ENCODE measurements around the gene SLC28A1. TPM values are rescaled to one million over a fixed set of nuclear protein-coding genes. Genes with fewer than 3 reads are reported as not detected.
"Not testable (repeated sequence)": the region's sequence is repeated elsewhere in the genome, so short reads cannot be mapped to it uniquely, and the experiment has no call there.

SLC28A1 gene
- total and polyA plus RNA-seq, 7 experiments from 2014 or later = not detected

GRCh38 chr15:84919106-84919667 lies 34.7 kb downstream of the SLC28A1 start:
- intact Hi-C loops (cut with micrococcal nuclease) = no loop called here
- H3K9me3 Mint-ChIP-seq = peaks cover 0 to 2% (median 0%) of the 10 kb centered on the region in 11 donors
- H3K4me3 Mint-ChIP-seq = no peak overlapping the region
- H3K27ac Mint-ChIP-seq = no peak overlapping the region
- no peaks in the 10 kb centered on the region for H3K9me3 ChIP-seq (ENCODE audit: control insufficient read depth in 2 of 3, low read length in 3 of 3)
- no peaks in the 10 kb centered on the region for H3K36me3 ChIP-seq (ENCODE audit: control insufficient read depth in 2 of 3, insufficient read depth in 3 of 3, low read length in 3 of 3)
- no peaks in the 10 kb centered on the region for H3K4me1 ChIP-seq (ENCODE audit: control insufficient read depth in 2 of 2, insufficient read depth in 2 of 2, low read length in 2 of 2)
- peaks cover 0 to 2% (median 0%) of the 10 kb centered on the region in 5 donors for H3K36me3 Mint-ChIP-seq
- CTCF ChIA-PET = no interaction called here
- H3K4me1 Mint-ChIP-seq = peaks cover 0 to 14% (median 0%) of the 10 kb centered on the region in 7 donors
- H3K4me3 ChIP-seq (ENCODE audit: low read length) = no peak overlapping the region
- DNase-seq = no peak
- peaks cover 5 to 10% (median 9%) of the 10 kb centered on the region in 5 donors for H3K27me3 Mint-ChIP-seq
- H3K27me3 ChIP-seq (ENCODE audit: control insufficient read depth in 2 of 2, insufficient read depth in 2 of 2, low read length in 2 of 2) = no peaks in the 10 kb centered on the region
- no peak overlapping the region for H3K27ac ChIP-seq (ENCODE audit: low read depth, low read length)
- no peak for ATAC-seq
- POLR2A ChIA-PET = no interaction called here

GRCh38 chr15:84921121-84921520 lies 36.7 kb downstream of the SLC28A1 start:
- intact Hi-C loops (cut with micrococcal nuclease) = no loop called here
- DNase-seq = no peak
- Histone ChIP-seq H3K9me3 (ENCODE audit: control insufficient read depth in 2 of 3, low read length in 3 of 3) (no peaks in the 10 kb centered on the region), H3K36me3 (ENCODE audit: control insufficient read depth in 2 of 3, insufficient read depth in 3 of 3, low read length in 3 of 3) (no peaks in the 10 kb centered on the region), H3K4me1 (ENCODE audit: control insufficient read depth in 2 of 2, insufficient read depth in 2 of 2, low read length in 2 of 2) (no peaks in the 10 kb centered on the region), H3K27me3 (ENCODE audit: control insufficient read depth in 2 of 2, insufficient read depth in 2 of 2, low read length in 2 of 2) (no peaks in the 10 kb centered on the region), H3K27ac (ENCODE audit: low read depth, low read length) (no peak overlapping the region), H3K4me3 (ENCODE audit: low read length) (no peak overlapping the region)
- no peaks in the 10 kb centered on the region for H3K4me1 Mint-ChIP-seq
- H3K36me3 Mint-ChIP-seq = no peaks in the 10 kb centered on the region
- ChIA-PET CTCF (no interaction called here), POLR2A (no interaction called here)
- no peak overlapping the region for H3K27ac Mint-ChIP-seq
- H3K27me3 Mint-ChIP-seq = peaks cover 0 to 9% (median 0%) of the 10 kb centered on the region in 5 donors
- no peak for ATAC-seq
- H3K9me3 Mint-ChIP-seq = no peaks in the 10 kb centered on the region
- H3K4me3 Mint-ChIP-seq = no peak overlapping the region

- no peak overlapping the region for H3K27ac Mint-ChIP-seq
- H3K27me3 Mint-ChIP-seq = peaks cover 0 to 9% (median 0%) of the 10 kb centered on the region in 5 donors
- H3K36me3 Mint-ChIP-seq = no peaks in the 10 kb centered on the region
- ATAC-seq (no peak), DNase-seq (no peak)
- no peaks in the 10 kb centered on the region for H3K9me3 Mint-ChIP-seq
- no peaks in the 10 kb centered on the region for H3K36me3 ChIP-seq (ENCODE audit: control insufficient read depth in 2 of 3, insufficient read depth in 3 of 3, low read length in 3 of 3)
- no peaks in the 10 kb centered on the region for H3K9me3 ChIP-seq (ENCODE audit: control insufficient read depth in 2 of 3, low read length in 3 of 3)
- ChIA-PET CTCF (no interaction called here), POLR2A (no interaction called here)
- H3K4me3 ChIP-seq (ENCODE audit: low read length) = no peak overlapping the region
- no peak overlapping the region for H3K4me3 Mint-ChIP-seq
- H3K4me1 Mint-ChIP-seq = no peaks in the 10 kb centered on the region
- H3K4me1 ChIP-seq (ENCODE audit: control insufficient read depth in 2 of 2, insufficient read depth in 2 of 2, low read length in 2 of 2) = no peaks in the 10 kb centered on the region
- no peaks in the 10 kb centered on the region for H3K27me3 ChIP-seq (ENCODE audit: control insufficient read depth in 2 of 2, insufficient read depth in 2 of 2, low read length in 2 of 2)
- H3K27ac ChIP-seq (ENCODE audit: low read depth, low read length) = no peak overlapping the region
- intact Hi-C loops (cut with micrococcal nuclease) = no loop called here
Observed at GRCh38 chr15:84922530-84922929, 38.1 kb downstream of the SLC28A1 start.

GRCh38 chr15:84924077-84924731 lies 39.7 kb downstream of the SLC28A1 start:
- Mint-ChIP-seq H3K4me1 (peaks cover 5 to 8% (median 6%) of the 10 kb centered on the region in 7 donors), H3K27me3 (peaks cover 0 to 9% (median 0%) of the 10 kb centered on the region in 5 donors), H3K4me3 (no peak overlapping the region), H3K27ac (no peak overlapping the region), H3K9me3 (no peaks in the 10 kb centered on the region), H3K36me3 (no peaks in the 10 kb centered on the region)
- intact Hi-C loops (cut with micrococcal nuclease) = no loop called here
- ChIA-PET CTCF (interaction anchor here (0.8 kb wide), 1 partner anchor 11 kb away, joined by 4 read pairs; no protein-coding TSS in a partner anchor), POLR2A (no interaction called here)
- DNase-seq (no peak), ATAC-seq (no peak)
- Histone ChIP-seq H3K36me3 (ENCODE audit: control insufficient read depth in 2 of 3, insufficient read depth in 3 of 3, low read length in 3 of 3) (no peaks in the 10 kb centered on the region), H3K27ac (ENCODE audit: low read depth, low read length) (no peak overlapping the region), H3K4me1 (ENCODE audit: control insufficient read depth in 2 of 2, insufficient read depth in 2 of 2, low read length in 2 of 2) (peaks cover 0 to 4% of the 10 kb centered on the region in 2 donors), H3K27me3 (ENCODE audit: control insufficient read depth in 2 of 2, insufficient read depth in 2 of 2, low read length in 2 of 2) (no peaks in the 10 kb centered on the region), H3K4me3 (ENCODE audit: low read length) (no peak overlapping the region), H3K9me3 (ENCODE audit: control insufficient read depth in 2 of 3, low read length in 3 of 3) (no peaks in the 10 kb centered on the region)

GRCh38 chr15:84924821-84925569 lies 40.5 kb downstream of the SLC28A1 start:
- H3K4me3 Mint-ChIP-seq; ATAC-seq; DNase-seq; H3K4me3 ChIP-seq (ENCODE audit: low read length); H3K27me3 Mint-ChIP-seq; H3K36me3 Mint-ChIP-seq; H3K9me3 ChIP-seq (ENCODE audit: control insufficient read depth in 2 of 3, low read length in 3 of 3); H3K36me3 ChIP-seq (ENCODE audit: control insufficient read depth in 2 of 3, insufficient read depth in 3 of 3, low read length in 3 of 3); H3K4me1 Mint-ChIP-seq; POLR2A ChIA-PET; H3K27ac Mint-ChIP-seq; H3K27me3 ChIP-seq (ENCODE audit: control insufficient read depth in 2 of 2, insufficient read depth in 2 of 2, low read length in 2 of 2); H3K4me1 ChIP-seq (ENCODE audit: control insufficient read depth in 2 of 2, insufficient read depth in 2 of 2, low read length in 2 of 2); H3K27ac ChIP-seq (ENCODE audit: low read depth, low read length); H3K9me3 Mint-ChIP-seq: not testable (repeated sequence)
- intact Hi-C loops (cut with micrococcal nuclease) = loop anchor here in 1 of 2 donors (5.0 kb wide), 1 partner anchor 78 kb away; no protein-coding TSS in a partner anchor
- CTCF ChIA-PET = interaction anchor here (2.4 kb wide), 1 partner anchor 337 kb away, joined by 8 read pairs; no protein-coding TSS in a partner anchor

GRCh38 chr15:84925906-84926305 lies 41.4 kb downstream of the SLC28A1 start:
- no peak overlapping the region for H3K4me3 ChIP-seq (ENCODE audit: low read length)
- no peaks in the 10 kb centered on the region for H3K36me3 Mint-ChIP-seq
- POLR2A ChIA-PET = interaction anchor here (1.0 kb wide), 1 partner anchor 338 kb away, joined by 3 read pairs; no protein-coding TSS in a partner anchor
- intact Hi-C loops (cut with micrococcal nuclease) = loop anchor here in 1 of 2 donors (5.0 kb wide), 1 partner anchor 79 kb away; no protein-coding TSS in a partner anchor
- H3K27ac ChIP-seq (ENCODE audit: low read depth, low read length) = no peak overlapping the region
- peaks cover 0 to 4% (median 0%) of the 10 kb centered on the region in 5 donors for H3K27me3 Mint-ChIP-seq
- CTCF ChIA-PET = interaction anchor here (0.6 to 2.4 kb wide), 2 partner anchors 271 to 338 kb away, joined by 3 to 8 read pairs; no protein-coding TSS in a partner anchor
- no peak overlapping the region for H3K27ac Mint-ChIP-seq
- H3K4me1 Mint-ChIP-seq = peaks cover 5 to 8% (median 6%) of the 10 kb centered on the region in 7 donors
- H3K4me1 ChIP-seq (ENCODE audit: control insufficient read depth in 2 of 2, insufficient read depth in 2 of 2, low read length in 2 of 2) = peaks cover 0 to 4% of the 10 kb centered on the region in 2 donors
- H3K36me3 ChIP-seq (ENCODE audit: control insufficient read depth in 2 of 3, insufficient read depth in 3 of 3, low read length in 3 of 3) = no peaks in the 10 kb centered on the region
- H3K9me3 Mint-ChIP-seq = no peaks in the 10 kb centered on the region
- H3K27me3 ChIP-seq (ENCODE audit: control insufficient read depth in 2 of 2, insufficient read depth in 2 of 2, low read length in 2 of 2) = no peaks in the 10 kb centered on the region
- H3K4me3 Mint-ChIP-seq = no peak overlapping the region
- DNase-seq (no peak), ATAC-seq (no peak)
- no peaks in the 10 kb centered on the region for H3K9me3 ChIP-seq (ENCODE audit: control insufficient read depth in 2 of 3, low read length in 3 of 3)

All from naive thymus-derived CD4-positive, alpha-beta T cell (primary cell).